IPS-18a (cell line): ENCODE measurements around the gene TICRR.

Experiments
- H3K27ac ChIP-seq: one replicate; pipeline ENCODE4 v1.5.1; 2013; ENCODE audit warnings: low read length
- H3K27me3 ChIP-seq: one replicate; pipeline ENCODE4 v1.6.1; 2013; ENCODE audit warnings: mild to moderate bottlenecking, low read length; ENCODE audit not compliant: control insufficient read depth, insufficient read depth
- H3K36me3 ChIP-seq: one replicate; pipeline ENCODE4 v1.6.1; 2013; ENCODE audit warnings: low read depth, low read length; ENCODE audit not compliant: control insufficient read depth
- H3K4me1 ChIP-seq: one replicate; pipeline ENCODE4 v1.6.1; 2013; ENCODE audit warnings: low read depth, low read length; ENCODE audit not compliant: control insufficient read depth
- H3K4me3 ChIP-seq: one replicate; pipeline ENCODE4 v1.5.1; 2013; ENCODE audit warnings: low read length
- H3K9ac ChIP-seq: one replicate; pipeline ENCODE4 v1.6.1; 2013; ENCODE audit warnings: mild to moderate bottlenecking, low read length, moderate library complexity
- H3K9me3 ChIP-seq: one replicate; pipeline ENCODE4 v1.6.1; 2013; ENCODE audit warnings: low read depth, low read length; ENCODE audit not compliant: control insufficient read depth

Gene TICRR

DNA sequence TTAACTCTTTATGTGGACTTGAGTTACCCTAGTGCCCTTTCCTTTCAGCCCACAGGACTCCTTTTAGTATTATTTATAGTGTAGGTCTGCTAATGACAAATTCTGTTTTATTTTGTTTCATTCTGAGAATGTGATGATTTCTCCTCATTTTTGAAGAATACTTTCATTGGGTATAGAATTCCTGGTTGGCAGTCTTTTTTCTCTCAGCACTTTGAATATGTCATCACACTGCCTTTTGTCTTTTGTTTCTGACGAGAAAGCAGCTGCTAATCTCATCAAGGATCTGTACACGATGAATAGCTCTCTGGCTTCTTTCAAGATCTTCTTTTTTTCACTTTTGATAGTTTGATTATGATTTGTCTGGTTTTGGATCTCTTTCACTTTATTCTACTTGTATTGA is 37.8 kb downstream of the TICRR start:
- H3K4me1 ChIP-seq: no peaks in the 10 kb centered on the region

GRCh38 chr15:89614164-89614563 is 38.9 kb downstream of the TICRR start:
- Histone ChIP-seq H3K9me3 (no peaks in the 10 kb centered on the region), H3K36me3 (peaks cover 82% of the 10 kb centered on the region), H3K27me3 (no peaks in the 10 kb centered on the region), H3K27ac (no peak overlapping the region), H3K4me1 (no peaks in the 10 kb centered on the region), H3K4me3 (no peak overlapping the region), H3K9ac (no peak overlapping the region)

More for the DNA sequence above, 37.8 kb downstream of the TICRR start:
- Histone ChIP-seq H3K36me3 (peaks cover 82% of the 10 kb centered on the region), H3K9me3 (no peaks in the 10 kb centered on the region), H3K27me3 (no peaks in the 10 kb centered on the region), H3K4me3 (no peak overlapping the region), H3K27ac (no peak overlapping the region), H3K9ac (no peak overlapping the region)

- Histone ChIP-seq H3K9me3 (no peaks in the 10 kb centered on the region), H3K4me3 (no peak overlapping the region), H3K36me3 (peaks cover 82% of the 10 kb centered on the region), H3K9ac (no peak overlapping the region), H3K27ac (no peak overlapping the region), H3K4me1 (no peaks in the 10 kb centered on the region), H3K27me3 (no peaks in the 10 kb centered on the region)
Measured at GRCh38 chr15:89615135-89615534, 39.9 kb downstream of the TICRR start.

GRCh38 chr15:89616228-89616627 is 41.0 kb downstream of the TICRR start:
- no peaks in the 10 kb centered on the region for H3K27me3 ChIP-seq
- H3K4me1 ChIP-seq: no peaks in the 10 kb centered on the region
- H3K9ac ChIP-seq: no peak overlapping the region
- no peak overlapping the region for H3K4me3 ChIP-seq
- H3K27ac ChIP-seq: no peak overlapping the region
- no peaks in the 10 kb centered on the region for H3K9me3 ChIP-seq
- peaks cover 80% of the 10 kb centered on the region for H3K36me3 ChIP-seq

DNA sequence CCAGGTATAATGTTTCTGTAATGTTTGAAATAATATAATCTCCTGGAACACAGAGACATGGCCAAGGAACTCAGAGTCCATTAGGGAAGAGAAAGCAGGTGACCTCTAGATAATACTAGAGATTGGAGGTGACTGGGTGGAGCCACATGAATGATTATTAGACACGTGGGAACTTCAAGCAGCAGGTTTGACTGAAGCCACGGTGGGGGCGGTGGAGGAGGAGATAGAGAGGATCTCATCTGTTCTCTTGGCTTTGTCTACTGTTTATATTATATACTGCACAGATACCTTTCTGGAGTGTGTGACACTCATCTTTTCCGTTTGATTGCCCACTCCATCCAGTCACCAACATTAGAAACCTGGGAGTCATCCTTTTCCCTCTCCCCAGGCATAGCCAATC is 46.3 kb downstream of the TICRR start:
- no peak overlapping the region for H3K4me3 ChIP-seq
- H3K36me3 ChIP-seq: peaks cover 94% of the 10 kb centered on the region
- H3K9me3 ChIP-seq: no peaks in the 10 kb centered on the region
- no peaks in the 10 kb centered on the region for H3K4me1 ChIP-seq
- no peaks in the 10 kb centered on the region for H3K27me3 ChIP-seq
- H3K27ac ChIP-seq: no peak overlapping the region
- H3K9ac ChIP-seq: no peak overlapping the region

GRCh38 chr15:89623165-89623564 is 47.9 kb downstream of the TICRR start:
- Histone ChIP-seq H3K27ac (no peak overlapping the region), H3K9me3 (no peaks in the 10 kb centered on the region), H3K4me3 (no peak overlapping the region), H3K4me1 (no peaks in the 10 kb centered on the region), H3K36me3 (peaks cover 99% of the 10 kb centered on the region), H3K27me3 (no peaks in the 10 kb centered on the region), H3K9ac (no peak overlapping the region)

DNA sequence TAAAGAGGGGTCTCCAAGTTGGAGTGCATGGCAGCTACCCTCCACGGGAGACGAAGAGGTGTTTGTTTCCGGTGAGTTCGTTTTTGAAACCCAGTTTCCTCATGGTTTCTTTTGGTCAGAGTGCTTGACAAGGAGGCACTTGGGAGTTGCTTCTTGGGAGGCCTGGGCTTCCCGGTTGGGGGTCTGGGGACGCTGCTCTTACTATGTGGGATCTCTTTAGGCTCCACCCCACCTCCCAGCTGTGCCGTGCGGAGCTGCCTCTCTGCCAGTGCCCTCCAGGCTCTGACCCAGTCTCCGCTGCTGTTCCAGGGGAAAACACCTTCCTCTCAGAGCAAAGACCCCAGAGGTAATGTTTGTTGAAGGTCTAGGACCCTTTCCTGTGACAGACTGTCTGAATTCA is 50.4 kb downstream of the TICRR start:
- Histone ChIP-seq H3K9me3 (no peaks in the 10 kb centered on the region), H3K9ac (no peak overlapping the region), H3K27me3 (no peaks in the 10 kb centered on the region), H3K36me3 (peaks cover 95% of the 10 kb centered on the region), H3K4me3 (no peak overlapping the region), H3K27ac (no peak overlapping the region), H3K4me1 (no peaks in the 10 kb centered on the region)

GRCh38 chr15:89627256-89627970 is 52.1 kb downstream of the TICRR start:
- peaks cover 95% of the 10 kb centered on the region for H3K36me3 ChIP-seq
- H3K27ac ChIP-seq: no peak overlapping the region
- no peaks in the 10 kb centered on the region for H3K27me3 ChIP-seq
- no peaks in the 10 kb centered on the region for H3K4me1 ChIP-seq
- no peak overlapping the region for H3K9ac ChIP-seq
- no peak overlapping the region for H3K4me3 ChIP-seq
- no peaks in the 10 kb centered on the region for H3K9me3 ChIP-seq

GRCh38 chr15:89628301-89628700 is 53.0 kb downstream of the TICRR start:
- H3K9me3 ChIP-seq: no peaks in the 10 kb centered on the region
- H3K4me1 ChIP-seq: no peaks in the 10 kb centered on the region
- H3K9ac ChIP-seq: no peak overlapping the region
- no peak overlapping the region for H3K4me3 ChIP-seq
- no peak overlapping the region for H3K27ac ChIP-seq
- peaks cover 93% of the 10 kb centered on the region for H3K36me3 ChIP-seq
- no peaks in the 10 kb centered on the region for H3K27me3 ChIP-seq

DNA sequence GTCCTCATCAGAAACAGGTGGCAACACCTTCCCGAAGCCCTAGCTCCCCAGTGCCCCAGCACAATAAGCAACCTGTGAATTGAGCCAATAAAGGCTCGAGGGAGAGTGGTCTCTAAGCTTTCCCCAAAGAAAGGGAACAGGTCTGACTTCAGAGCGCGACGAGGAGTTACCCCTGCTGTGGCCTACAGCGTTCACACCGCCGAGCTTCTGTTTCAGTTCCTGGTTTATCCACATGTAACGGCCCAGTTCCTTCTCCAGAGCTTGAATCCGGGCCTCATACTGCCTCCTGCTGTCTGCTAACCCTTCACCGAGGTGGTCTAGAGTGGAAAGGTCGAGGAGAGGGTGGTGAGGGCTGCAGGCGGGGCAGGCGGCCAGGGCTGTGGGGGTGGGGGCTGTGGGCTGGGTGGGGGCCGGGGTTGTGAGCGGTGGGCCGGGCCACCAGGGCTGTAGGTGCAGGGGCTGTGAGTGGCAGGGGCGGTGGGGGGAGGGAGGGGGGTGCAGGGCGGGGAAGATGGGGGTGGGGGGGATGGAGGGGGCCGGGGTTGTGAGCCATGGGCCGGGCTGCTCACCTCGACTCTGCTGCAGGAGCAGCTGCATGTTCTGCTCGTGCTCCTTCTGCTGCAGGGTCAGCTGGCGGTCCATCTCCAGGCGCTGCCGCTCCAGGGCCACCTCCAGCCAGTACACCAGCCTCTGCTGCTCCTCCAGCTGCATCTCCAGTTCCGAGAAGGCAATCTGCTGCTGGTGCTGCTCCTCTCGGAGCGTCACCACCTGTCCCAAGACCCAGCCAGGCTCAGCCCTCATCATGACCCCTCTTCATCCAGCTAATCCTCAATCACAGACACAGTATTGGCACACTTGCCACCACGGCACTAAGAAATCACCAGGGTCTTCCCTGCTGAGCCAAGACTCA is 53.8 kb downstream of the TICRR start:
- no peak overlapping the region for H3K9ac ChIP-seq
- no peak overlapping the region for H3K27ac ChIP-seq
- H3K4me3 ChIP-seq: no peak overlapping the region
- H3K36me3 ChIP-seq: peaks cover 88% of the 10 kb centered on the region
- H3K27me3 ChIP-seq: no peaks in the 10 kb centered on the region
- no peaks in the 10 kb centered on the region for H3K4me1 ChIP-seq
- no peaks in the 10 kb centered on the region for H3K9me3 ChIP-seq

- no peak overlapping the region for H3K9ac ChIP-seq
- H3K4me1 ChIP-seq: no peaks in the 10 kb centered on the region
- no peaks in the 10 kb centered on the region for H3K27me3 ChIP-seq
- H3K27ac ChIP-seq: no peak overlapping the region
- peaks cover 80% of the 10 kb centered on the region for H3K36me3 ChIP-seq
- H3K4me3 ChIP-seq: no peak overlapping the region
- H3K9me3 ChIP-seq: no peaks in the 10 kb centered on the region
Measured at GRCh38 chr15:89629829-89630228, 54.6 kb downstream of the TICRR start.
